HepG2 (cell line): ENCODE measurements around the gene ATP6V1C2. TPM values are rescaled to one million over a fixed set of nuclear protein-coding genes. Genes with fewer than 3 reads are reported as not detected.

Experiments used
- ATAC-seq: fragments of 200-7000 bp; cut with Tn5 transposase; 3 replicates; pipeline ENCODE4 v1.9.1; 2020; ENCODE audit warnings: mild to moderate bottlenecking, moderate library complexity
- BruUV-seq: library from RNA; stranded (reverse); fragments of 400-500 nt; replicated peaks from 2 replicates; lab custom pipeline; 2021; lab: Mats Ljungman, UMichigan
- CTCF ChIA-PET: fragments of 300-600 bp; formaldehyde crosslinking; extraction: SDS; loops from one replicate; lab custom pipeline; 2021; ENCODE audit warnings: low total read pairs, inconsistent platforms, low intra/inter-chr PET ratio; lab: Yijun Ruan, JAX
- POLR2A ChIA-PET: fragments of 350-600 bp; sonication (Branson Sonifier 250); formaldehyde crosslinking; loops from one replicate; lab custom pipeline; 2020; ENCODE audit warnings: antibody characterized with exemption, inconsistent platforms; lab: Yijun Ruan, JAX
- DNase-seq: peaks from one replicate; pipeline ENCODE4 v3.0.0-alpha.2; 2015; ENCODE audit warnings: low spot score
- FAIRE-seq: peaks from 3 replicates; lab custom pipeline; 2011; peaks lifted over from hg19 to GRCh38; lab: Jason Lieb, UNC
- H2AFZ ChIP-seq: one replicate; pipeline ENCODE4 v1.6.1; 2011; ENCODE audit warnings: low read length, inconsistent platforms
- H3K27ac ChIP-seq: fragments of 300-600 bp; 3 replicates; pipeline ENCODE4 v1.8.0; 2011; ENCODE audit warnings: mixed run types, mild to moderate bottlenecking, mixed read lengths, low read length, inconsistent platforms; ENCODE audit not compliant: insufficient read depth; ENCODE audit errors: extremely low read length
- H3K27me3 ChIP-seq, 2 experiments: fragments of 200-600 bp in 1 of 2; 2 replicates in 1 of 2; 3 replicates in 1 of 2; pipeline versions ENCODE4 v1.6.0 to v1.8.0; 2011; ENCODE audit warnings: low read length in 2 of 2, mild to moderate bottlenecking in 2 of 2, moderate library complexity in 2 of 2, inconsistent platforms in 1 of 2; ENCODE audit not compliant: insufficient read depth in 2 of 2, control insufficient read depth in 1 of 2
- H3K36me3 ChIP-seq, 2 experiments: fragments of 200-600 bp in 1 of 2; replicated peaks in 1 of 2; 2 replicates in 1 of 2; 3 replicates in 1 of 2; pipeline versions ENCODE4 v1.5.1 to v1.8.0; 2011; ENCODE audit warnings: low read length in 2 of 2, inconsistent platforms in 1 of 2; ENCODE audit not compliant: insufficient read depth in 2 of 2, control insufficient read depth in 1 of 2
- H3K4me1 ChIP-seq: 2 replicates; pipeline ENCODE4 v1.5.1; 2012; ENCODE audit warnings: low read length, inconsistent platforms; ENCODE audit not compliant: insufficient read depth
- H3K4me2 ChIP-seq: 2 replicates; pipeline ENCODE4 v1.6.0; 2011; ENCODE audit warnings: low read depth, low read length, inconsistent platforms
- H3K4me3 ChIP-seq, 3 experiments: fragments of 200-600 bp in 1 of 3; sonication (generic), shearing (Covaris generic) in 1 of 3; replicated peaks in 1 of 3; 2 replicates each; pipeline ENCODE4 v1.5.1; 2011 to 2016; ENCODE audit warnings: low read length in 3 of 3, inconsistent platforms in 2 of 3, low read depth in 2 of 3, mild to moderate bottlenecking in 2 of 3, control low read depth in 1 of 3, mixed read lengths in 1 of 3; ENCODE audit not compliant: insufficient read depth in 1 of 3
- H3K79me2 ChIP-seq: one replicate; pipeline ENCODE4 v1.6.1; 2011; ENCODE audit warnings: low read length, inconsistent platforms; ENCODE audit not compliant: insufficient read depth
- H3K9ac ChIP-seq: 2 replicates; pipeline ENCODE4 v1.6.0; 2011; ENCODE audit warnings: mild to moderate bottlenecking, low read depth, low read length, inconsistent platforms; ENCODE audit not compliant: insufficient read depth
- H3K9me3 ChIP-seq: 2 replicates; pipeline ENCODE4 v1.5.1; 2012; ENCODE audit warnings: mild to moderate bottlenecking, low read length
- H4K20me1 ChIP-seq: 2 replicates; pipeline ENCODE4 v1.6.0; 2011; ENCODE audit warnings: inconsistent platforms, mild to moderate bottlenecking, low read length, moderate library complexity; ENCODE audit not compliant: insufficient read depth
- KDM2A ChIP-seq: sonication (generic); formaldehyde crosslinking; IDR thresholded peaks from 2 replicates; pipeline ENCODE4 v1.4.0; 2020; ENCODE audit warnings: low read depth, missing genetic modification reagents, borderline replicate concordance
- MYC ChIP-seq: sonication (generic); formaldehyde crosslinking; IDR thresholded peaks from 2 replicates; pipeline ENCODE4 v1.9.0; 2021; ENCODE audit warnings: missing genetic modification reagents, borderline replicate concordance
- RNF2 ChIP-seq: fragments of 450-650 bp; conservative IDR thresholded peaks from 2 replicates; pipeline ENCODE4 v1.6.1; 2016; ENCODE audit warnings: low read depth
- ZNF512B ChIP-seq: sonication (generic); formaldehyde crosslinking; IDR thresholded peaks from 2 replicates; pipeline ENCODE4 v1.5.1; 2020; ENCODE audit warnings: missing genetic modification reagents, mild to moderate bottlenecking, borderline replicate concordance
- WGBS: methylation state at CpG from one replicate; pipeline ENCODE4 v1.1.6; 2017; ENCODE audit warnings: low lambda C conversion rate; 5-methylcytosine and 5-hydroxymethylcytosine counted together
- in situ Hi-C: cut with HindIII; loops from 2 replicates; pipeline ENCODE4 v1.10.0; 2017; ENCODE audit warnings: low pct_unique_long_range_greater_than_20kb; ENCODE audit not compliant: extremely low pct_ligation_motif_present
- intact Hi-C: fragments of 100-400 bp; cut with micrococcal nuclease; formaldehyde crosslinking; loops from one replicate; pipeline ENCODE4 v1.10.0; 2022; ENCODE audit not compliant: unreplicated experiment
- polyA plus RNA-seq, 8 experiments: library from polyadenylated mRNA; depleted of rRNA in 3 of 8; stranded (reverse) in 7 of 8; unstranded in 1 of 8; fragments of >200 nt; fragmentation: Illumina TruSeq in 4 of 8; extraction: Trizol in 4 of 8; gene quantifications; 2 replicates each; pipeline versions ENCODE4 v1.2.1 to v1.2.3, GENCODE V29; 2011 to 2016; ENCODE audit warnings: low read depth in 4 of 8, missing spikeins in 1 of 8, mixed read lengths in 1 of 8; ENCODE audit not compliant: insufficient read depth in 1 of 8
- total RNA-seq, 5 experiments: library from RNA; depleted of rRNA; stranded (reverse); fragments of >200 nt; fragmentation: Illumina TruSeq; extraction: Trizol; gene quantifications; 2 replicates each; pipeline ENCODE4 v1.2.3, GENCODE V29; 2016; ENCODE audit warnings: low read depth in 1 of 5

Gene ATP6V1C2
- total and polyA plus RNA-seq, 2 of the 13 experiments (the other 11 are each of a cell fraction or from before 2014, with no cell fraction given): 0.04 to 0.29 TPM

GRCh38 chr2:10722252-10722825 is 909 bp downstream of the ATP6V1C2 start (continued):
- TF ChIP-seq ZNF512B (no peak), MYC (CRISPR knock-in tag) (no peak)

DNA sequence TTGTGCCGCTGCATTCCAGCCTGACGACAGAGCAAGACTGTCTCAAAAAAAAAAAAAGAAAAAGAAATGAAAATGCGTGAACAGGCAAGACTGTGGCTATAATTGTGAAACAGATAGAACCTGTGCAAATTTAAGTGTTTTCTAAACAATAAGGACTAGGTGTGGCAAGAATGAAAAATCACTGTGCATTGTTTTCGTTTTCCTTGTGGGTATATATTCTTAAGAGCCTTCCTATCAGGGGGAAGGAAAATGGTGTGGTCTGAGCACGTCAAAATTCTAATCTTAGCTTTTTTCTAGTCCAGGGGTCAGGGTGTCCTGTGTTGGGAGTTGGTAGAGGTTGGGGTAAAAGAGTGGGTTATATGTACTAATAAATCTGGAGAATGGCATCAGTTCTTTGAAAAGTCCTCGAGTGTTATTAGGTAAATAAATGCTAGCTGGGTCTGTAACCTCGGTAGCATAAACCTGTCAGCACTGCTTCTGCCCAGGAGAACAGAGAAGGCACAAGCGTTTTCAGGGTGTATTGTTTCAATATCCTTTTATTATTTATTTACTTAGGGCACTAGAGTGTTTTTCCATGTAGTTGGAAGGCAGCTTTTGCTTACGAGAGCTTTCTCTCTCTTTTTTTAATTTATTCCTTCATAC is 11.6 kb downstream of the ATP6V1C2 start:
- DNase-seq: no peak
- intact Hi-C loops (no loop called here), in situ Hi-C loops (no loop called here)
- no peaks in the 10 kb centered on the region for H3K9me3 ChIP-seq
- FAIRE-seq: no peak
- WGBS: 17% methylated on average over 9 of the region's 9 CpGs
- ChIA-PET CTCF (no interaction called here), POLR2A (no interaction called here)
- H4K20me1 ChIP-seq: no peaks in the 10 kb centered on the region
- peaks cover 0 to 27% of the 10 kb centered on the region in 2 experiments; a peak in 2 of 5 replicates for H3K27me3 ChIP-seq
- TF ChIP-seq RNF2: peak; percentile 70
- no peak for TF ChIP-seq KDM2A
- peaks cover 13% of the 10 kb centered on the region for H3K4me1 ChIP-seq
- H3K9ac ChIP-seq: no peak overlapping the region
- no peak overlapping the region for H3K4me2 ChIP-seq
- no peaks in the 10 kb centered on the region for H3K36me3 ChIP-seq
- no peak overlapping the region for H3K4me3 ChIP-seq
- no peaks in the 10 kb centered on the region for H3K79me2 ChIP-seq
- ATAC-seq: no peak
- BruUV-seq: no TSS peak
- H3K27ac ChIP-seq: no peak overlapping the region
- H2AFZ ChIP-seq: no peak overlapping the region
